DOHH2 (cell line): ENCODE data around the gene RASGRF1.

Experiments
- H3F3A ChIP-seq: fragments of 200-600 bp; sonication (generic), shearing (Covaris generic); 2 replicates; pipeline ENCODE4 v1.6.0; 2016; ENCODE audit warnings: antibody characterized with exemption, mild to moderate bottlenecking; ENCODE audit not compliant: control insufficient read depth, insufficient read depth
- H3K27ac ChIP-seq: fragments of 200-600 bp; sonication (generic); 2 replicates; pipeline ENCODE4 v1.5.1; 2014; ENCODE audit warnings: low read depth, mild to moderate bottlenecking, low read length, moderate library complexity
- H3K27me3 ChIP-seq: fragments of 200-600 bp; sonication (generic); 2 replicates; pipeline ENCODE4 v1.6.1; 2014; ENCODE audit warnings: mild to moderate bottlenecking, low read length, mixed read lengths; ENCODE audit not compliant: control insufficient read depth
- H3K36me3 ChIP-seq: fragments of 200-600 bp; sonication (generic); 2 replicates; pipeline ENCODE4 v1.6.1; 2014; ENCODE audit warnings: mild to moderate bottlenecking, low read length, moderate library complexity, mixed read lengths; ENCODE audit not compliant: control insufficient read depth
- H3K4me1 ChIP-seq: fragments of 200-600 bp; sonication (generic); 2 replicates; pipeline ENCODE4 v1.6.1; 2014; ENCODE audit warnings: mild to moderate bottlenecking, low read length, mixed read lengths; ENCODE audit not compliant: control insufficient read depth
- H3K4me2 ChIP-seq: fragments of 200-600 bp; sonication (generic); 2 replicates; pipeline ENCODE4 v1.6.0; 2014; ENCODE audit warnings: mild to moderate bottlenecking, low read length, moderate library complexity
- H3K4me3 ChIP-seq: fragments of 200-600 bp; sonication (generic); 2 replicates; pipeline ENCODE4 v1.5.1; 2014; ENCODE audit warnings: mild to moderate bottlenecking, low read length, mixed read lengths
- H3K79me2 ChIP-seq: fragments of 200-600 bp; sonication (generic); 2 replicates; pipeline ENCODE4 v1.6.1; 2014; ENCODE audit warnings: mild to moderate bottlenecking, low read length, mixed read lengths; ENCODE audit not compliant: control insufficient read depth
- H3K9me2 ChIP-seq: fragments of 200-600 bp; sonication (generic); replicated peaks from 2 replicates; pipeline ENCODE4 v1.6.1; 2014; ENCODE audit warnings: mild to moderate bottlenecking, low read length, mixed read lengths; ENCODE audit not compliant: control insufficient read depth
- H3K9me3 ChIP-seq: fragments of 200-600 bp; sonication (generic); 2 replicates; pipeline ENCODE4 v1.6.1; 2014; ENCODE audit warnings: antibody characterized with exemption, low read length, mixed read lengths; ENCODE audit not compliant: control insufficient read depth, insufficient read depth
- H4K20me1 ChIP-seq: fragments of 200-600 bp; sonication (generic); 2 replicates; pipeline ENCODE4 v1.6.0; 2014; ENCODE audit warnings: low read depth, mild to moderate bottlenecking, antibody characterized with exemption, low read length, moderate library complexity; ENCODE audit not compliant: control insufficient read depth, insufficient read depth
- CTCF ChIP-seq: fragments of 200-600 bp; sonication (generic); IDR thresholded peaks from one replicate; pipeline ENCODE4 v1.5.1; 2014; ENCODE audit warnings: antibody characterized with exemption, mild to moderate bottlenecking, low read depth, low read length; ENCODE audit not compliant: poor library complexity, severe bottlenecking
- EZH2phosphoT487 ChIP-seq: fragments of 200-600 bp; sonication (generic); IDR thresholded peaks from 2 replicates; pipeline ENCODE4 v1.6.1; 2017; ENCODE audit warnings: borderline replicate concordance, mild to moderate bottlenecking, antibody characterized with exemption, low read length, moderate library complexity, mixed read lengths

The RASGRF1 gene

GRCh38 chr15:78913012-78913411, 177.6 kb downstream of the RASGRF1 start:
- peaks cover 5% of the 10 kb centered on the region for H4K20me1 ChIP-seq

GRCh38 chr15:78912316-78912715, 178.3 kb downstream of the RASGRF1 start:
- peaks cover 13% of the 10 kb centered on the region for H3F3A ChIP-seq
- no peak overlapping the region for H3K27ac ChIP-seq
- H3K27me3 ChIP-seq = no peaks in the 10 kb centered on the region
- H3K4me1 ChIP-seq = no peaks in the 10 kb centered on the region; the same call in 1 of the 2 replicates
- no peaks in the 10 kb centered on the region for H3K9me3 ChIP-seq
- H4K20me1 ChIP-seq = peaks cover 5% of the 10 kb centered on the region
- H3K4me3 ChIP-seq = no peak overlapping the region
- H3K4me2 ChIP-seq = no peak overlapping the region
- H3K79me2 ChIP-seq = no peaks in the 10 kb centered on the region
- H3K36me3 ChIP-seq = peaks cover 27% of the 10 kb centered on the region
- TF ChIP-seq CTCF (no peak), EZH2phosphoT487 (no peak)
- H3K9me2 ChIP-seq = no peaks in the 10 kb centered on the region

More at GRCh38 chr15:78913012-78913411, 177.6 kb downstream of the RASGRF1 start:
- Histone ChIP-seq H3F3A (peaks cover 11% of the 10 kb centered on the region), H3K4me2 (no peak overlapping the region), H3K27me3 (no peaks in the 10 kb centered on the region), H3K4me3 (no peak overlapping the region), H3K79me2 (no peaks in the 10 kb centered on the region), H3K27ac (no peak overlapping the region), H3K9me3 (no peaks in the 10 kb centered on the region), H3K9me2 (no peaks in the 10 kb centered on the region), H3K4me1 (no peaks in the 10 kb centered on the region; the same call in 1 of the 2 replicates), H3K36me3 (peaks cover 27% of the 10 kb centered on the region)
- TF ChIP-seq CTCF (no peak), EZH2phosphoT487 (no peak)

- H3K27me3 ChIP-seq = no peaks in the 10 kb centered on the region
- no peaks in the 10 kb centered on the region; the same call in 1 of the 2 replicates for H3K4me1 ChIP-seq
- peaks cover 24% of the 10 kb centered on the region for H3F3A ChIP-seq
- no peak overlapping the region for H3K4me2 ChIP-seq
- no peaks in the 10 kb centered on the region for H3K9me3 ChIP-seq
- H3K79me2 ChIP-seq = no peaks in the 10 kb centered on the region
- H3K9me2 ChIP-seq = no peaks in the 10 kb centered on the region
- peaks cover 5% of the 10 kb centered on the region for H4K20me1 ChIP-seq
- no peak overlapping the region for H3K27ac ChIP-seq
- TF ChIP-seq EZH2phosphoT487 (no peak), CTCF (no peak)
- H3K36me3 ChIP-seq = peaks cover 42% of the 10 kb centered on the region
- H3K4me3 ChIP-seq = no peak overlapping the region
Measured at GRCh38 chr15:78910271-78910670, 180.3 kb downstream of the RASGRF1 start.
